Measurements from ENCODE around the gene DGKI.

Gene DGKI

GRCh38 chr7:137674551-137675409 is 172.0 kb downstream of the DGKI start:
- no peak overlapping the region for H2AFZ ChIP-seq (ENCODE audit: insufficient read depth, low read length, poor library complexity)
- H3K18ac ChIP-seq (ENCODE audit: low read length): no peak overlapping the region
- no peak overlapping the region for H2AK5ac ChIP-seq (ENCODE audit: low read length)
- H3K27me3 ChIP-seq (ENCODE audit: insufficient read depth, low read length): no peaks in the 10 kb centered on the region
- H4K8ac ChIP-seq (ENCODE audit: low read depth, low read length): no peak overlapping the region
- no peak overlapping the region for H3K23ac ChIP-seq (ENCODE audit: low read length)
- no peak overlapping the region for H3K27ac ChIP-seq (ENCODE audit: low read depth, low read length)
- no peaks in the 10 kb centered on the region for H3K9me3 ChIP-seq (ENCODE audit: insufficient read depth, low read depth, low read length)
- H4K91ac ChIP-seq (ENCODE audit: low read depth, low read length): no peak overlapping the region
- no peak overlapping the region for H3K14ac ChIP-seq (ENCODE audit: low read length)
- no peak overlapping the region for H2BK5ac ChIP-seq (ENCODE audit: low read depth, low read length, poor library complexity)
- H2BK120ac ChIP-seq (ENCODE audit: insufficient read depth, low read length, poor library complexity): no peak overlapping the region
- no peak for DNase-seq
- WGBS (ENCODE audit: extremely low coverage, insufficient coverage, insufficient read length): no CpG with 5 or more reads among the region's 11 CpGs
- H4K12ac ChIP-seq (ENCODE audit: low read depth, low read length): no peak overlapping the region
- H3K36me3 ChIP-seq (ENCODE audit: control insufficient read depth in 1 of 2, insufficient read depth in 2 of 2, low read length in 2 of 2): no peaks in the 10 kb centered on the region
- H3K4me2 ChIP-seq (ENCODE audit: low read length): no peak overlapping the region
- H3K9ac ChIP-seq (ENCODE audit: low read length): no peak overlapping the region
- no peak overlapping the region for H2BK12ac ChIP-seq (ENCODE audit: low read length)
- no peak overlapping the region for H3K4me3 ChIP-seq (ENCODE audit: low read depth, low read length)
- H3K4ac ChIP-seq (ENCODE audit: low read depth, low read length): no peak overlapping the region
- no peaks in the 10 kb centered on the region for H3K79me1 ChIP-seq (ENCODE audit: low read length)
- no peaks in the 10 kb centered on the region for H3K4me1 ChIP-seq (ENCODE audit: control insufficient read depth in 1 of 2, insufficient read depth in 2 of 2, low read length in 2 of 2)
- no peaks in the 10 kb centered on the region for H3K79me2 ChIP-seq (ENCODE audit: control insufficient read depth, insufficient read depth, low read length, poor library complexity)

- H2BK12ac ChIP-seq (ENCODE audit: low read length): no peak overlapping the region
- no peak overlapping the region for H2BK5ac ChIP-seq (ENCODE audit: low read depth, low read length, poor library complexity)
- H3K18ac ChIP-seq (ENCODE audit: low read length): no peak overlapping the region
- H3K9me3 ChIP-seq (ENCODE audit: insufficient read depth, low read depth, low read length): no peaks in the 10 kb centered on the region
- no peak overlapping the region for H4K12ac ChIP-seq (ENCODE audit: low read depth, low read length)
- H2BK120ac ChIP-seq (ENCODE audit: insufficient read depth, low read length, poor library complexity): no peak overlapping the region
- H4K91ac ChIP-seq (ENCODE audit: low read depth, low read length): no peak overlapping the region
- H3K27me3 ChIP-seq (ENCODE audit: insufficient read depth, low read length): no peaks in the 10 kb centered on the region
- no peak overlapping the region for H3K27ac ChIP-seq (ENCODE audit: low read depth, low read length)
- no peak for DNase-seq
- WGBS (ENCODE audit: extremely low coverage, insufficient coverage, insufficient read length): no CpG with 5 or more reads among the region's 3 CpGs
- H2AK5ac ChIP-seq (ENCODE audit: low read length): no peak overlapping the region
- no peaks in the 10 kb centered on the region for H3K36me3 ChIP-seq (ENCODE audit: control insufficient read depth in 1 of 2, insufficient read depth in 2 of 2, low read length in 2 of 2)
- H3K23ac ChIP-seq (ENCODE audit: low read length): no peak overlapping the region
- H3K14ac ChIP-seq (ENCODE audit: low read length): no peak overlapping the region
- H2AFZ ChIP-seq (ENCODE audit: insufficient read depth, low read length, poor library complexity): no peak overlapping the region
- H3K9ac ChIP-seq (ENCODE audit: low read length): no peak overlapping the region
- H3K4ac ChIP-seq (ENCODE audit: low read depth, low read length): no peak overlapping the region
- H3K79me2 ChIP-seq (ENCODE audit: control insufficient read depth, insufficient read depth, low read length, poor library complexity): no peaks in the 10 kb centered on the region
- H3K4me2 ChIP-seq (ENCODE audit: low read length): no peak overlapping the region
- H3K79me1 ChIP-seq (ENCODE audit: low read length): no peaks in the 10 kb centered on the region
- no peak overlapping the region for H4K8ac ChIP-seq (ENCODE audit: low read depth, low read length)
- H3K4me1 ChIP-seq (ENCODE audit: control insufficient read depth in 1 of 2, insufficient read depth in 2 of 2, low read length in 2 of 2): no peaks in the 10 kb centered on the region
- no peak overlapping the region for H3K4me3 ChIP-seq (ENCODE audit: low read depth, low read length)
Measured at GRCh38 chr7:137674048-137674447, 172.7 kb downstream of the DGKI start.

GRCh38 chr7:137671920-137672319 is 174.9 kb downstream of the DGKI start:
- H3K23ac ChIP-seq (ENCODE audit: low read length): no peak overlapping the region

GRCh38 chr7:137670222-137671064 is 176.3 kb downstream of the DGKI start:
- Histone ChIP-seq H2BK12ac (ENCODE audit: low read length) (no peak overlapping the region), H3K4me3 (ENCODE audit: low read depth, low read length) (no peak overlapping the region), H3K27me3 (ENCODE audit: insufficient read depth, low read length) (no peaks in the 10 kb centered on the region), H2AFZ (ENCODE audit: insufficient read depth, low read length, poor library complexity) (no peak overlapping the region), H2BK120ac (ENCODE audit: insufficient read depth, low read length, poor library complexity) (no peak overlapping the region), H4K91ac (ENCODE audit: low read depth, low read length) (no peak overlapping the region), H3K9me3 (ENCODE audit: insufficient read depth, low read depth, low read length) (no peaks in the 10 kb centered on the region), H3K79me2 (ENCODE audit: control insufficient read depth, insufficient read depth, low read length, poor library complexity) (no peaks in the 10 kb centered on the region), H3K4ac (ENCODE audit: low read depth, low read length) (no peak overlapping the region), H3K4me2 (ENCODE audit: low read length) (no peak overlapping the region), H3K9ac (ENCODE audit: low read length) (no peak overlapping the region), H2BK5ac (ENCODE audit: low read depth, low read length, poor library complexity) (no peak overlapping the region), H3K36me3 (ENCODE audit: control insufficient read depth in 1 of 2, insufficient read depth in 2 of 2, low read length in 2 of 2) (no peaks in the 10 kb centered on the region), H3K27ac (ENCODE audit: low read depth, low read length) (no peak overlapping the region), H2AK5ac (ENCODE audit: low read length) (no peak overlapping the region), H3K79me1 (ENCODE audit: low read length) (no peaks in the 10 kb centered on the region), H3K14ac (ENCODE audit: low read length) (no peak overlapping the region), H4K8ac (ENCODE audit: low read depth, low read length) (no peak overlapping the region), H3K18ac (ENCODE audit: low read length) (no peak overlapping the region), H3K4me1 (ENCODE audit: control insufficient read depth in 1 of 2, insufficient read depth in 2 of 2, low read length in 2 of 2) (no peaks in the 10 kb centered on the region), H4K12ac (ENCODE audit: low read depth, low read length) (no peak overlapping the region), H3K23ac (ENCODE audit: low read length) (peak overlapping the region; percentile 29)
- no CpG with 5 or more reads among the region's 7 CpGs for WGBS (ENCODE audit: extremely low coverage, insufficient coverage, insufficient read length)
- peak; percentile 28 to 43 for DNase-seq

More at GRCh38 chr7:137671920-137672319, 174.9 kb downstream of the DGKI start:
- no peaks in the 10 kb centered on the region for H3K36me3 ChIP-seq (ENCODE audit: control insufficient read depth in 1 of 2, insufficient read depth in 2 of 2, low read length in 2 of 2)
- 100% methylated on average over 1 of the region's 5 CpGs for WGBS (ENCODE audit: extremely low coverage, insufficient coverage, insufficient read length)
- H3K14ac ChIP-seq (ENCODE audit: low read length): no peak overlapping the region
- H2BK5ac ChIP-seq (ENCODE audit: low read depth, low read length, poor library complexity): no peak overlapping the region
- no peak overlapping the region for H3K9ac ChIP-seq (ENCODE audit: low read length)
- H3K27ac ChIP-seq (ENCODE audit: low read depth, low read length): no peak overlapping the region
- H2AFZ ChIP-seq (ENCODE audit: insufficient read depth, low read length, poor library complexity): no peak overlapping the region
- H3K4me1 ChIP-seq (ENCODE audit: control insufficient read depth in 1 of 2, insufficient read depth in 2 of 2, low read length in 2 of 2): no peaks in the 10 kb centered on the region
- no peaks in the 10 kb centered on the region for H3K79me1 ChIP-seq (ENCODE audit: low read length)
- no peak overlapping the region for H2BK120ac ChIP-seq (ENCODE audit: insufficient read depth, low read length, poor library complexity)
- no peak overlapping the region for H3K18ac ChIP-seq (ENCODE audit: low read length)
- H3K27me3 ChIP-seq (ENCODE audit: insufficient read depth, low read length): no peaks in the 10 kb centered on the region
- H4K8ac ChIP-seq (ENCODE audit: low read depth, low read length): no peak overlapping the region
- no peak overlapping the region for H3K4ac ChIP-seq (ENCODE audit: low read depth, low read length)
- H3K9me3 ChIP-seq (ENCODE audit: insufficient read depth, low read depth, low read length): no peaks in the 10 kb centered on the region
- H2AK5ac ChIP-seq (ENCODE audit: low read length): no peak overlapping the region
- no peak overlapping the region for H4K12ac ChIP-seq (ENCODE audit: low read depth, low read length)
- no peaks in the 10 kb centered on the region for H3K79me2 ChIP-seq (ENCODE audit: control insufficient read depth, insufficient read depth, low read length, poor library complexity)
- H4K91ac ChIP-seq (ENCODE audit: low read depth, low read length): no peak overlapping the region
- peak in 1 of 2 donors; percentile 35 for DNase-seq
- H3K4me3 ChIP-seq (ENCODE audit: low read depth, low read length): no peak overlapping the region
- no peak overlapping the region for H3K4me2 ChIP-seq (ENCODE audit: low read length)
- no peak overlapping the region for H2BK12ac ChIP-seq (ENCODE audit: low read length)

Data from trophoblast cell (in vitro differentiated cells and primary cell).